IPS DF 6.9 (cell line): ENCODE data around the gene GPR146.
"Not testable (repeated sequence)": the region's sequence is repeated elsewhere in the genome, so short reads cannot be mapped to it uniquely, and the experiment has no call there.

Source experiments
- DNase-seq: peaks from one replicate; pipeline ENCODE4 v3.0.0-alpha.2; 2013; ENCODE audit warnings: low read depth, low spot score
- H3K27ac ChIP-seq: one replicate; pipeline ENCODE4 v1.5.1; 2013; ENCODE audit warnings: low read length, control low read depth
- H3K27me3 ChIP-seq: 2 replicates; pipeline ENCODE4 v1.6.1; 2013; ENCODE audit warnings: mild to moderate bottlenecking, low read length; ENCODE audit not compliant: control insufficient read depth, insufficient read depth
- H3K36me3 ChIP-seq: 2 replicates; pipeline ENCODE4 v1.6.1; 2013; ENCODE audit warnings: low read length; ENCODE audit not compliant: control insufficient read depth, insufficient read depth
- H3K4me1 ChIP-seq: 2 replicates; pipeline ENCODE4 v1.6.1; 2013; ENCODE audit warnings: low read length; ENCODE audit not compliant: control insufficient read depth, insufficient read depth
- H3K4me3 ChIP-seq: 2 replicates; pipeline ENCODE4 v1.5.1; 2013; ENCODE audit warnings: mild to moderate bottlenecking, low read length
- H3K9me3 ChIP-seq: 2 replicates; pipeline ENCODE4 v1.6.1; 2013; ENCODE audit warnings: low read length, inconsistent platforms; ENCODE audit not compliant: control insufficient read depth, insufficient read depth
- WGBS: extraction: QIAGEN DNeasy Blood & Tissue Kit; methylation state at CpG from one replicate; pipeline ENCODE4 v1.1.7; 2013; ENCODE audit warnings: mixed read lengths, missing lambda C conversion rate; ENCODE audit not compliant: insufficient read length, insufficient coverage; 5-methylcytosine and 5-hydroxymethylcytosine counted together

The GPR146 gene

DNA sequence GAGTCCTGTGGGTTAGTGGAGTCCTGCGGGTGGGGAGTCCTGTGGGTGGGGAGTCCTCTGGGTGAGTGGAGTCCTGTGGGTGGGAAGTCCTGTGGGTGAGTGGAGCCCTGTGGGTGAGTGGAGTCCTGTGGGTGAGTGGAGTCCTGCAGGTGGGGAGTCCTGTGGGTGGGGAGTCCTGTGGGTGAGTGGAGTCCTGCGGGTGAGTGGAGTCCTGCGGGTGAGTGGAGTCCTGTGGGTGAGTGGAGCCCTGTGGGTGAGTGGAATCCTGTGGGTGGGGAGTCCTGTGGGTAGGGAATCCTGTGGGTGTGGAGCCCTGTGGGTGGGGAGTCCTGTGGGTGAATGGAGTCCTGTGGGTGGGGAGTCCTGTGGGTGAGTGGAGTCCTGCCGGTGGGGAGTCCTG is 42.3 kb upstream of the GPR146 start:
- H3K36me3 ChIP-seq, H3K9me3 ChIP-seq, H3K4me3 ChIP-seq, DNase-seq, H3K4me1 ChIP-seq, H3K27ac ChIP-seq, H3K27me3 ChIP-seq: not testable (repeated sequence)
- WGBS: no CpG with 5 or more reads among the region's 4 CpGs

DNA sequence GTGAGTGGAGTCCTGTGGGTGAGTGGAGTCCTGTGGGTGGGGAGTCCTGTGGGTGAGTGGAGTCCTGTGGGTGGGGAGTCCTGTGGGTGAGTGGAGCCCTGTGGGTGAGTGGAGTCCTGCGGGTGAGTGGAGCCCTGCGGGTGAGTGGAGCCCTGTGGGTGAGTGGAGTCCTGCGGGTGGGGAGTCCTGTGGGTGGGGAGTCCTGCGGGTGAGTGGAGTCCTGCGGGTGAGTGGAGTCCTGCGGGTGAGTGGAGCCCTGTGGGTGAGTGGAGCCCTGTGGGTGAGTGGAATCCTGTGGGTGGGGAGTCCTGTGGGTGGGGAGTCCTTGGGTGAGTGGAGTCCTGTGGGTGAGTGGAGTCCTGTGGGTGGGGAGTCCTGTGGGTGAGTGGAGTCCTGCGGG is 41.9 kb upstream of the GPR146 start:
- not testable (repeated sequence) for H3K36me3 ChIP-seq, H3K27ac ChIP-seq, H3K9me3 ChIP-seq, DNase-seq, H3K4me3 ChIP-seq, H3K27me3 ChIP-seq, H3K4me1 ChIP-seq
- WGBS: no CpG with 5 or more reads among the region's 7 CpGs

DNA sequence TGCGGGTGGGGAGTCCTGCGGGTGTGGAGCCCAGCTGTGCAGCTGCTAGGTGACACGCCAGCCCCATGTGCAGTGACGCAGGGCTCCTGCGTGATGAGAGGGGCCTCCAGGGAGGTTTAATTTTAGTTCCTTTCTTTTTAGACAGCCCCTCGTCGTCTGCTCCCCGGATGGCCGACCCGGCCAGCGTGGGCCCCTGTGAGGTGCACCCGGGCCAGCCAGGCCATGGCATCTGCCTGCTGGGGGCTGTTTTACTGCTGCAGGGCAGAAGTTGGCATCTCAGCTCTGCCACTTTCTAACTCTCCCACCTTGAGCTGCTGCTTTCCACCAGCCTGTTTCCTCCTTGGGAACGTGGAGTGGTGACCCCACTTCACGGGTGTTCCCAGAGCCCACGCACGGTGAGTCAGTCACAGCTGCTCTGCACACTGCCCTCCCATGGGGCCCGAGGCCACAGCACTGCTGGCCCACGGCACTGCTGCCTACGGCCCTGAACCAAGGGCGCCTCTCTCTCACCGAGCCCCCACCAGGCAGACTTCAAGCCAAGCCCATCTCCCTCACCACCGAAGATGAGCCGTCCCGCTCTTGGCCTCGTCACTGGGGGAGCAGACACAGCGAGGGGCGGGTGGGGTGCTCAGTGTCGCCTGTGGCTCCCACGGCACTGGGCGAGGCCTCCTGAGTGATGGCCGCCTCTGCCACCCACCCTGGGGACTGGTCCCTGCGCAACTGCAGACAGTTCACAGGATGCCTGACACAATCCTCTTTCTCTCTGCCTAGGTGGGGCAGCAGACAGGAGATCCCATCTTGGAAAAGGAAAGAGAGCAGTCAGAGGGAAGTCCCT is 40.1 kb upstream of the GPR146 start:
- no peak overlapping the region for H3K4me3 ChIP-seq
- no peaks in the 10 kb centered on the region; the same call in 1 of the 2 replicates for H3K36me3 ChIP-seq
- H3K4me1 ChIP-seq: no peaks in the 10 kb centered on the region
- no CpG with 5 or more reads among the region's 32 CpGs for WGBS
- no peaks in the 10 kb centered on the region for H3K27me3 ChIP-seq
- H3K27ac ChIP-seq: no peak overlapping the region
- DNase-seq: no peak
- H3K9me3 ChIP-seq: no peaks in the 10 kb centered on the region

DNA sequence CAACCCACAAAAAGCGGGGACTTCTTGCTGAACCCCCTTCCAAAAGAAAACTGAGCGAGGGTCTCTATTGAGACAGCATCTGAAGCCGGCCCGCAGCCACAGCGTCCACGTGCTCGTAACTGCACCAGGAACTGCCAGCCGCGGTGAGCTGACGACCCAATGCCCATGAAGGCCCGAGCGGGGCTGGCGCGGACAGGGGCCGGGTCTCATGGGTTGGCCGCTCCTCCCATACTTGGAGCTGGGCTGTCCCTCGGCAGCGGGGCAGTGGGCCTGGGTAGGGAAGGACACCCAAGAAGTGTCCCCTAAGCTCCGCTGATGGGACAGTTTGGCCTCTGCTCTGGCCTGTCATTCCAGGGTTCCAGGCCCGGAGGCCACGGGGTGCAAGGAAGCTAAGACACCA is 39.0 kb upstream of the GPR146 start:
- no peaks in the 10 kb centered on the region; the same call in 1 of the 2 replicates for H3K36me3 ChIP-seq
- no peaks in the 10 kb centered on the region for H3K9me3 ChIP-seq
- H3K27me3 ChIP-seq: no peaks in the 10 kb centered on the region
- no peak overlapping the region for H3K27ac ChIP-seq
- no peak for DNase-seq
- no peaks in the 10 kb centered on the region for H3K4me1 ChIP-seq
- no CpG with 5 or more reads among the region's 21 CpGs for WGBS
- no peak overlapping the region for H3K4me3 ChIP-seq

DNA sequence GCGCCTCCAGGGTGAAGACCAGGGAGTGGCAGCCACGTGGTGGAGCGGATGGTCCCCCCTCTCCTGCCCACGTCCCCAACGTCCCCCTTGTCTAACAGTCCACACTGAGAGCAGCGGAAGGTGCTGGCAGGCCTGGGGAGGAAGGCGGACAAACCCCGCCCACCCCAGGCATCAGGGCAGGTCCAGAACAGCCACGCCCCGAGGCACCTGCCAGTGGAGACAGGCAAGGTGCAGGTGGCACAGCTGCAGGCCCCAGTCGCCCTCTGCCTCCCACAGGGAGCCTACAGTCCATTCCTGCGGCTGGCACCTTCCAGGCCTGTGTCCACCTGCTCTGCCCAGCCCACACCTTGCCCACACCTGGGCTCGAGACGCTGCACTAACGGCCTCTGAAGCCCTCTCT is 36.4 kb upstream of the GPR146 start:
- DNase-seq: no peak
- Histone ChIP-seq H3K9me3 (no peaks in the 10 kb centered on the region), H3K36me3 (no peaks in the 10 kb centered on the region; the same call in 1 of the 2 replicates), H3K4me1 (no peaks in the 10 kb centered on the region; the same call in 1 of the 2 replicates), H3K27me3 (no peaks in the 10 kb centered on the region), H3K27ac (no peak overlapping the region), H3K4me3 (no peak overlapping the region)
- no CpG with 5 or more reads among the region's 15 CpGs for WGBS

DNA sequence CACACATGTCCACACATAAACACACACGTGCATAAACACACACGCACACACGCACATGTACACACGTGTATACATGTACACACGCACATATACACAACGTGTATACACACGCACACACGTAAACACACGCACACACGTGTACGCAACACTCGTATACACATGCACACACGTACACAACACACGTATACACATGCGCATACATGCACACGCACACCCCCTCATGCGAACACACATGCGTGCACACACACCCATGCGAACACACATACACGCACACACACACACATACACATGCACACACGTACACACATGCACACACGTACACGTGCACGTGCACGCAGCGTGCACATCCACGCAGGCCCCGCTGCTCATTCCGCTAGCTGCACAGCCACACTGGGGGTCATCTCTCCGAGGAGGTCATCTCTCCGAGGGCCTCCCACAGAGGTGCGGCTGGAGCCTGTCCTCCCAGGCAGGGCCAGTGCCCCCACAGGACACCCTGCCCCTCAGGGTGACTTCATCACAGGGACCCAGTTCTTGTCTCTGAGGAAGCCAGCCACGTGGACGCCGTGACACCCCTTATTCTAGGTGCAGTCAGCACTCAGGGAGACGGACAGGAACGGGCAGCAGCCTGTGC is 35.5 kb upstream of the GPR146 start:
- Histone ChIP-seq H3K4me3 (no peak overlapping the region), H3K27ac (no peak overlapping the region), H3K36me3 (no peaks in the 10 kb centered on the region; the same call in 1 of the 2 replicates), H3K4me1 (no peaks in the 10 kb centered on the region; the same call in 1 of the 2 replicates), H3K9me3 (no peaks in the 10 kb centered on the region), H3K27me3 (no peaks in the 10 kb centered on the region)
- no peak for DNase-seq
- 100% methylated on average over 4 of the region's 37 CpGs for WGBS

DNA sequence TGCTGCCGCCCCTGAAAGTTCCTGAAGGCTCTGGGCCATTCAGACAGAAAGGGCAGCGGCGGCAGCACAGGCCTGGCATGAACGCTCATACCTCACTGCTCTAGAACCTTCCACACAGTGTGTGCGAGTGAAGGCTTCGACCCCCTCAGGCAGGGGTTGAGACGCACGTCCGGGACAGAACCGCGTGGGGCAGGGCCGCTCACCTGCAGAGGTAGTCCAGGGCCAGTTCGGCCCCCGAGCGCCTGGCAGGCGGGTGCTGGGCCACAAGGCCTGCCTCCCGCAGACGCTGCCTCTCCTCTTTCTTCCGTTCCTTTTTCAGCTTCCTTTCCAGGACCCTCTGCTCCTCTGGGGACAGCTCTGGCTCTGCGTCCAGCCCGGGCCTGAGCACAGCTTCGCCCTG is 34.6 kb upstream of the GPR146 start:
- Histone ChIP-seq H3K36me3 (no peaks in the 10 kb centered on the region; the same call in 1 of the 2 replicates), H3K9me3 (no peaks in the 10 kb centered on the region), H3K27ac (no peak overlapping the region), H3K27me3 (no peaks in the 10 kb centered on the region), H3K4me3 (no peak overlapping the region), H3K4me1 (no peaks in the 10 kb centered on the region; the same call in 1 of the 2 replicates)
- WGBS: no CpG with 5 or more reads among the region's 22 CpGs
- DNase-seq: no peak

DNA sequence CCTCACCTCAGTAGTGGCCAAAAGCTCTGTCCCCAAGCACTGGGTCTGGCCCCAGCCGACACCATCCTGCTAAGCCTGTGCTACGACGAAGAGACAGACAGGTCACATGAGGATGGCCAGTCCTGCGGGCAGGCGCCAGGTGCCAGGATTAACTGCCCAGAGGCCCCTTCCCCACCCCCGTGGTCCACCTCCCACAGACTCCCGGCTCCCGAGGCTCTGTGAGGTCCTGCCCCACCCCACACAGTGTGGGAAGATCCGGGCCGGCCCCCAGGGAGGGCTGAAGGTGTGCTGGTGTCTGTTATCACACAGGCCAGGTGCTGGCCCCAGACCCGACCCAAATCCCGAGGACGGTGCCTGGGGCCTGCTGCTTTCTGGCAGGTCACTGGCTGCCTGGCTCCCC is 34.1 kb upstream of the GPR146 start:
- H3K27ac ChIP-seq: no peak overlapping the region
- no peaks in the 10 kb centered on the region for H3K27me3 ChIP-seq
- H3K9me3 ChIP-seq: no peaks in the 10 kb centered on the region
- DNase-seq: no peak
- H3K4me3 ChIP-seq: no peak overlapping the region
- H3K4me1 ChIP-seq: no peaks in the 10 kb centered on the region; the same call in 1 of the 2 replicates
- H3K36me3 ChIP-seq: no peaks in the 10 kb centered on the region; the same call in 1 of the 2 replicates
- WGBS: no CpG with 5 or more reads among the region's 13 CpGs

DNA sequence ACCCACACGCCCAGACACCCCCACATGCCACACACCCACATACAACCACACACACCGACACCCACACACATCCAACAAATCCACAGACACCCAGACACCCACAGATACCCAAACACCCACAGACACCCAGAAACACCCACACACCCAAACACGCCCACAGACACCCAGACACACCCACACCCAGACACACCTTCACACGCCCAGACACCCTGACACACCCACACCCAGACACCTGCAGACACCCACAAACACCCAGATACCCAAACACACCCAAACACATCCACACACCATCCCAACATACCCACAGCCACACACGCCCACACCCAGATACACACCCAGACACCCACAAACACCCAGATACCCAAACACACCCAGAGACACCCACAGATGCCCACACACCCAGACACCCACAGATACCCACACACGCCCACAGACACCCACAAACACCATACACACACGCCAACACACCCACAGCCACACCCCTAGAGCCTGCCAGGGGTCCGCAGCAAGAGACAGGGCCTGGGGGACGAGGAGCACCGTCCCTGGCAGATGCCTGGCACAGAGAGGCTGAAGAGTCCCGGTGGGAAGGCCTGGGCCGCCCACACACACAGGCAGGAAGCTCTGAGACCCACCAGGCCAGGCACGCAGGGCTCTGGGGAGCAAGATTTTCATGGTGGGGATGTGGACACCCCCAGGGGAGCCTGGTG is 32.9 kb upstream of the GPR146 start:
- Histone ChIP-seq H3K4me3 (no peak overlapping the region), H3K27me3 (no peaks in the 10 kb centered on the region), H3K4me1 (no peaks in the 10 kb centered on the region; the same call in 1 of the 2 replicates), H3K27ac (no peak overlapping the region), H3K36me3 (no peaks in the 10 kb centered on the region; the same call in 1 of the 2 replicates), H3K9me3 (no peaks in the 10 kb centered on the region)
- WGBS: 100% methylated on average over 4 of the region's 13 CpGs
- no peak for DNase-seq

DNA sequence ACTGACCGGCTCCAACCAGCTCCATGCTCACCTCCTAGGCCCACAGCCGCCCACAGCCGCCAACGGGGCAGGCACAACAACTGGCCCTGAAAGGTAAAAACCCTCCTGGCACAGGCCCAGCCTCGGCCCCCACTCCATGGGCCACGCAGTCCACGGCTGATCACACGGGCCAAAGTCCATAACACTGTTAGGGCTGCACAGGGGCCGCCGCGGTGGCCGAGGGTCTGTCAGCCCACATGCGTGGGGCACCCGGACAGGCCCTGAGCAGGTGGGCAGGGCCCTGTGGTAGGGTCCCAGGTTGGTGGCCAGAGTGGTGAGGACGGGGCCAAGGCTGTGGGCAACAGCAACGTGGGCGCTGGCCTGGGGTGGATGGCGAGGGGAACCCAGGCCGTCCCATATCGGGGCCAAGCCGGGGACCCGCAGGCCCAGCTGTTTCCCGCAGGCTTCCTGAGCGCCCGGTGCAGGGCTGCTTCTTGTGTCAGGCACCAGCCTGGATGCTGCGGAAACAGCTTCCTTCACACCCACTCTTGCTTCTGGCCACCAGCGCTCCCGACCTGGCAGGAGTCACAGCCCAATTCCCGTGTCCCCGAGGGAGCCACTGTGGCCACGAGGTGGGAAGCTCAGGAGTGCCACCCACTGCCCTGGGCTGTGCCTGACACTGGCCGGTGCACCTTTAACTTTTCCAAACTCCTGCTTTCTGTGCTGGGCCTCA is 32.2 kb upstream of the GPR146 start:
- DNase-seq: no peak
- no CpG with 5 or more reads among the region's 32 CpGs for WGBS
- H3K4me3 ChIP-seq: no peak overlapping the region
- no peaks in the 10 kb centered on the region for H3K27me3 ChIP-seq
- no peaks in the 10 kb centered on the region; the same call in 1 of the 2 replicates for H3K4me1 ChIP-seq
- H3K27ac ChIP-seq: no peak overlapping the region
- H3K36me3 ChIP-seq: no peaks in the 10 kb centered on the region; the same call in 1 of the 2 replicates
- no peaks in the 10 kb centered on the region for H3K9me3 ChIP-seq
